Endothelial cell (in vitro differentiated cells): Measurements from ENCODE around the gene AQP7. TPM values are rescaled to one million over a fixed set of nuclear protein-coding genes. Genes with fewer than 3 reads are reported as not detected.
"Not testable (repeated sequence)": the region's sequence is repeated elsewhere in the genome, so short reads cannot be mapped to it uniquely, and the experiment has no call there.

Experiments
- DNase-seq: peaks from one replicate; pipeline ENCODE4 v3.0.0; 2021; ENCODE audit warnings: low spot score
- H3K27ac Mint-ChIP-seq: one replicate; pipeline ENCODE4 v1.8.0; 2021; ENCODE audit warnings: mixed read lengths, inconsistent platforms; ENCODE audit not compliant: unreplicated experiment
- H3K27me3 Mint-ChIP-seq: one replicate; pipeline ENCODE4 v1.8.0; 2021; ENCODE audit warnings: mild to moderate bottlenecking, moderate library complexity, mixed read lengths, inconsistent platforms; ENCODE audit not compliant: unreplicated experiment
- H3K36me3 Mint-ChIP-seq: one replicate; pipeline ENCODE4 v1.8.0; 2021; ENCODE audit warnings: mild to moderate bottlenecking, low read depth, mixed read lengths, inconsistent platforms; ENCODE audit not compliant: unreplicated experiment
- H3K4me1 Mint-ChIP-seq: one replicate; pipeline ENCODE4 v1.8.0; 2021; ENCODE audit warnings: mild to moderate bottlenecking, mixed read lengths, inconsistent platforms; ENCODE audit not compliant: unreplicated experiment
- H3K4me3 Mint-ChIP-seq: one replicate; pipeline ENCODE4 v1.8.0; 2021; ENCODE audit warnings: mild to moderate bottlenecking, mixed read lengths, inconsistent platforms; ENCODE audit not compliant: unreplicated experiment
- H3K9me3 Mint-ChIP-seq: one replicate; pipeline ENCODE4 v1.8.0; 2021; ENCODE audit warnings: mixed read lengths, inconsistent platforms; ENCODE audit not compliant: unreplicated experiment
- CTCF ChIP-seq: fragments of 200-600 bp; sonication (generic); IDR thresholded peaks from one replicate; pipeline ENCODE4 v1.5.0; 2021; ENCODE audit warnings: antibody characterized with exemption; ENCODE audit not compliant: unreplicated experiment
- long read RNA-seq: library from polyadenylated mRNA; unstranded; transcript quantifications from one replicate; pipeline ENCODE4 v2.0.0, GENCODE V29; 2020; ENCODE audit not compliant: unreplicated experiment
- total RNA-seq: library from RNA; stranded (reverse); fragmentation: NEBNext Ultra II Directional; extraction: Animal tissue kit (Norgen Biotek cat#: 25700); gene quantifications from one replicate; pipeline ENCODE4 v1.2.1, GENCODE V29; 2021; ENCODE audit not compliant: unreplicated experiment

The AQP7 gene
- total RNA-seq, result 0.64 TPM
- long read RNA-seq, result 0 reads

- H3K27ac Mint-ChIP-seq, H3K27me3 Mint-ChIP-seq, H3K9me3 Mint-ChIP-seq, DNase-seq, H3K4me1 Mint-ChIP-seq, H3K36me3 Mint-ChIP-seq, H3K4me3 Mint-ChIP-seq: not testable (repeated sequence)
Measured at GRCh38 chr9:33402371-33402770, at the start of gene AQP7. Gene AQP7 (minus strand): TSS chr9:33402568. CDS start chr9:33401262, 1,306 bp downstream.

GRCh38 chr9:33450621-33451146 lies 48.3 kb upstream of the AQP7 start:
- no peaks in the 10 kb centered on the region for H3K9me3 Mint-ChIP-seq
- H3K36me3 Mint-ChIP-seq, result peaks cover 4% of the 10 kb centered on the region

GRCh38 chr9:33449715-33450114 lies 47.3 kb upstream of the AQP7 start:
- peaks cover 4% of the 10 kb centered on the region for H3K36me3 Mint-ChIP-seq
- DNase-seq, result no peak
- H3K27ac Mint-ChIP-seq, result no peak overlapping the region
- no peaks in the 10 kb centered on the region for H3K9me3 Mint-ChIP-seq
- no peak for TF ChIP-seq CTCF
- H3K4me1 Mint-ChIP-seq, result peaks cover 11% of the 10 kb centered on the region
- no peak overlapping the region for H3K4me3 Mint-ChIP-seq
- H3K27me3 Mint-ChIP-seq, result peaks cover 15% of the 10 kb centered on the region

More at GRCh38 chr9:33450621-33451146, 48.3 kb upstream of the AQP7 start:
- Mint-ChIP-seq H3K4me1 (peaks cover 7% of the 10 kb centered on the region), H3K4me3 (no peak overlapping the region), H3K27me3 (peaks cover 11% of the 10 kb centered on the region), H3K27ac (no peak overlapping the region)
- DNase-seq, result no peak
- TF ChIP-seq CTCF, result no peak

- TF ChIP-seq CTCF, result no peak
- Mint-ChIP-seq H3K27me3 (peaks cover 10% of the 10 kb centered on the region), H3K4me1 (peaks cover 11% of the 10 kb centered on the region), H3K27ac (no peak overlapping the region), H3K4me3 (peak overlapping the region; percentile 85), H3K9me3 (no peaks in the 10 kb centered on the region), H3K36me3 (peaks cover 4% of the 10 kb centered on the region)
- DNase-seq, result no peak
Measured at GRCh38 chr9:33447799-33448553, 45.6 kb upstream of the AQP7 start.

- Mint-ChIP-seq H3K4me3 (peak within 1 kb of the TSS; percentile 85), H3K27ac (peak within 1 kb of the TSS; percentile 30), H3K36me3 (peaks cover 4% of the 10 kb centered on the region), H3K9me3 (no peaks in the 10 kb centered on the region), H3K27me3 (peaks cover 8% of the 10 kb centered on the region), H3K4me1 (peaks cover 9% of the 10 kb centered on the region)
- peak; percentile 10 for TF ChIP-seq CTCF
- DNase-seq, result peak; percentile 69
Measured at GRCh38 chr9:33446946-33447798, 44.8 kb upstream of the AQP7 start, which contains the start of gene AQP3. Gene AQP3 (minus strand): TSS chr9:33447593. CDS start chr9:33447530, 63 bp downstream.
